HT1080 (cell line): ENCODE data around the gene IL9. TPM values are rescaled to one million over a fixed set of nuclear protein-coding genes. Genes with fewer than 3 reads are reported as not detected.
A peak's percentile ranks its signal among the peaks of the same experiment; 100 is the strongest.

Experiments
- DNase-seq: peaks from one replicate; pipeline ENCODE4 v3.0.0-alpha.2; 2015; ENCODE audit warnings: low read depth
- total RNA-seq: library from RNA; depleted of rRNA; stranded (reverse); fragments of >200 nt; shearing (Covaris generic); gene quantifications from 2 replicates; pipeline ENCODE4 v1.2.3, GENCODE V29; 2014

Gene IL9
- total RNA-seq, 1 experiment from 2014 or later: not detected

DNA sequence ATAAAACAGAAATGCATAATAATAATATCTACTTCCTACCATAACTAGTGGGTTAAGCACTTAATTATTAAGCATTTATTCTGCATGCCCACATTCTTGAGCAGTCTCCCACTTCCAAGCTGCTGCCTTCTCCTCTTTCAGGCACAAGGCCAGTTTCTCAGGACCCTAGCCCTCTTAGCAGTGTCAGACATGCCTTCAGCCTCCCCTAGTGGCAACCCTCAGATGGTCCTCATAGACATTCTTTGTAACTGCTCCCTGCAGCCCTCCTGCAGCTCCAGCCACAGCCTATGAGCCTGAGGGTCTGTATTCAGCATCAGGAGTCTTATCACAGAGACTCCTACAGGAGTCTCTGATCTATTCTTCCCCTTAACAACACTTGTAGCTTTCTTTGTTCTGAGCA, 3.9 kb downstream of the IL9 start:
- DNase-seq: no peak

DNA sequence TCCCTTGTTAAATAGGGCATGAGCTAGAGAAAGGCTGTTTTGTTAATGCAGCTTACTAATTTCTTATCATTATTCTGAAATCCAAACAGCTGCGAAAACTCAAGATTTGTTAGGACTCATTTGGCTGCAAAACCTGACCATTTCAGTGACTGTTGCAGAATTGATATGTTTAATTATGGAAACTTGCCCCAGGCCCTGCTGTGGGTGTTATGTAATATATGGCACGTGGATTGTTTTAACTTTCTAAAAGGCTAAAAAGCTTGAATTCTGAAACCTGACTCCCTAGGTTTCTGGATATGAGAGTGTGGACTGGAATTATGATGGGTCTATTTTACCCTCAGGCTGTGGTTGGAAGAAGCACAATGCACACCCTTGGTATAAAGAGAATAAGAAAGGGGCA, 4.4 kb downstream of the IL9 start:
- no peak for DNase-seq

DNA sequence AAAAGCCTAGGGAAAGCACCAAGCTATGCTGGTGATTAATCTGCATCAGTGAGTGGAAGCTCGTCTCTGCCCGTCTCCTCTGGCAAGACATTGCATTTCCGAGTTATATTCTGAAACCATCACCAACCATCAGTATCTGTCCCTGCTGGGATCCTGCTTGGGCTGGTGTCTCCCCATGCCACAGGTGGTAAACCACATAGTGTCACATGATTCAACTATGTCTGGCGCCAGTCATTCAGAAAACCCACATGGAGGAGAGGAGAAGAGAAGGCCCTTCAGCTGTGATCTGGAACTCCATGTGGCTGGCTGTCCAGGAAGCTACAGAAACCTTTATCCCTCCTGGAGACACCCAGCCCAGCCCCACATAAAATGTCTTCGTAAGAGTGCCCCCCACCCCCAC, 4.8 kb downstream of the IL9 start:
- peak; percentile 21 for DNase-seq

DNA sequence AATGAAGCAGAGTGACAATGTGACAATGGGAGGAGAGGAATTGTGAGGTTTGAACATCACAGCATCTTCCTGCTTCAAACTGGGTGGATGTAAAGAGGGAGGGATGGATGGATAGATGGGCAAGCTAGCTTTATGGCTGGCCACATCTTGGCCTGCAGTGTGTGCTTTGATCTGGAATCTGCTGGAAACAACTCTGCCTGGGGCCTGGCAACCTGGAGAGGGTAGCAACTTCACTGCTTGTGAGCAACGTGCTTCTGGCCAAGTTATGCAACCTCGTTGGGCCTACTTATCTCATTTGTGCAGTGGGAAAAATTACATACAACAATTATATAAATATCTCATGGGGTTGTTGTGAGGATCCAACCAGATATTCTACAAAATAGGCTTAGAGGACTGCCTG, 5.3 kb downstream of the IL9 start:
- DNase-seq: no peak

DNA sequence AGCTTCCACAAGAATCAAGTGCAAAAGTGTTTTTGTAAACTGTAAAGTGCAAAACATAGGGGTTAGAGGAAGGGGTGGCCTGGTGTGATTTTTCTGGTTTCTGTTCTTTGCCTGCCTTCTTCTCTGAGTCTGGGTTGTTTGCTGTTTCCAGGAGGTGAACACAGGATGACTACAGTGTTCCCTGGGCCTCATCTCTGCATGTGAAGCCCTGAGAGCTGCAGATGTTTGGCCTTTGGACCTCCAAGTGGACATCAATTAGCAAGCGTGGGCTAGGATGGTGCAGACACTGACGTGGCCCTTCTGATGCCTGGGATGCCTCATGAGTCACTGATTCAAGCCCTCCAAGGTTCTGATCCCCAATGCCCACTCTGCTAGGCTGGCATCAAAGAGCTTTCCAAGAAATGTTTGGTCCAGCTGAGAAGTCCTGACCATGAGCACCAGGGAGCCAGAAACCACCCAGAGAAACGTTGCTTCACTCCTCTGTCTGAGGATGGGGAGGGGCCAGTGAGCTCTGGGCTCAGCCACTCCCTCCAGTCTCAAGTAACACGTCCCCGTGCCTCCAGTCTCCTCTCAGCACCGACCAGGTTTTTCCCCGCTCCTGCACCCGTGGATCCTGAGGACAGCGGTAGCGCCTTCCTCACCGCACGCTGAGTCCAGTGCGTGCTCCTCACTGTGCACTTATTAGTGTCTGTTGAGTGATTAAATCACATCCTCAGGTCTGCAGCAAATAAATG, 7.6 kb downstream of the IL9 start:
- DNase-seq: peak; percentile 38

DNA sequence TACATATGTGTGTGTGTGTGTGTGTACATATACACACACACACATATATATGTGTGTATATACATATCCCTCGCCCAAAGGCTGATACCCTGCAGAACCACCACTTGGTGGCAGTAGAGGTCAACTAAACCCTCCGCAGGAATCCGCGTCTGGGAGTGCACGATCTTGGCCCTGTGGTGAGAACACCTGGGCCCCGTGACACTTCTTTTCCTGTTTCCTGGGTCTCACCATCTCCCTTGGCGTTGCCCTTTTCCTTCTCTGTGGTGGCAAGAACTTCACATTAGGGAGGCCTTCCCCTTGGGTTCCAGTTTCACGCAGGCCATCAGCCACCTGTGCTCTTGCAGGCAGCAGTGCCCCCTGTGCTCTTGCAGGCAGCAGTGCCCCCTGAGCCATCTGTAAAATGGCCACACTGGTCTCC, 8.2 kb downstream of the IL9 start:
- DNase-seq: peak; percentile 76

DNA sequence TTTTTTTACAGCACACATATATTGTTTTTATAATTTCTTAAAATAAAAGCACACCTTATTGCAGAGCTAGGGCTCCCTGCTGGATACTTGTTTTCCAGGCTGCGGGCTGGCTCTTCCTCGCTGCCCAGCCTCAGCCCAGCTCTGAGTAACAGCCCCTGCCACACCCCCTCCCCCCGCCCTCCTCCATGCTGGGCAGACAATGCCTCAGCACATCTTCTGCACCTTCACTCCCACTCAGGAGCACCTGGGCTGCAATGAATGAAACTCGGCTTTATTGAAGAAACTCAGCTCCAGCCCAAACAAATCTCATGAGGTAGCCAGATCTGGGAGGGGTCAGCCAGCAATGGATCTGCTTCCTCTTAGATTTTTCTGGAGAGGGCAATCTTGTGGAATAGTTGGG, 9.5 kb downstream of the IL9 start:
- no peak for DNase-seq

DNA sequence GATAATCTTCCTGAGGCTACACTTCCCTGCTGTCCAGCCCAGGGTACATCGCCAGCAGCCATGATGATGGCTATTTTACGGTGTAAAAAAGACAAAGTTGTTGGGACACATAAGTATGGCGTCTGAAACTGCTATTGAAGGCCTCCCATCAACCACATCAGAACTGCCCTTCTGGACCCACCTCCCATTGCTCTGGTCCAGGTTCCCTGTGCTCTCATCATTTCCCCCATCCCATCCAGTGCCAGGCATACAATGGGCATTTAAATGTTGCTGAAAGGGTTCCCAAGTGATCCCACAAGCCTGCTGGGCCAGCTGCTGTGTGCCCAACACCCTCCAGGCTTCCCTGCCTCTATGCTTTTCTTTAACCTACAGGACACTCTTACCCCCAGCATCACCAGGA, 10.6 kb downstream of the IL9 start:
- DNase-seq: no peak

DNA sequence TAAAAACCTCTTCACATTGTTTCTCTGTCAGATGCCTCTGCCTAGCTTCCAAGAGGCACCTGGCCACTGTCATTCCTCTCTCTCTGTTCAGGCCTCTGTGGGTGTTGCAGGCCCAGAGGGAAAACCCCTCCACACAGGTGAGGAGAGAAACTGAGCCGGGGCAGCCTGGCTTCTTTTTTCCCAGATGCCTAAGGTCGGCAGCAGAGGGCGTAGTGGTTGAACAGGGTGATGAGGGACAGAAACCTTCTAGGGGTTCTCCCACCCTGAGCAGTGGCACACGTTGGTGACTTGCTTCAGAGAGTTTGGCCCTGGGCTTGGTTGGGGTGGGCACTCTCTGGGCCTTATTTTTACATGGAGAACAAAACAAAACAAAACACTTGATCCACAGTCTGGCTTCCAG, 12.2 kb downstream of the IL9 start:
- no peak for DNase-seq

DNA sequence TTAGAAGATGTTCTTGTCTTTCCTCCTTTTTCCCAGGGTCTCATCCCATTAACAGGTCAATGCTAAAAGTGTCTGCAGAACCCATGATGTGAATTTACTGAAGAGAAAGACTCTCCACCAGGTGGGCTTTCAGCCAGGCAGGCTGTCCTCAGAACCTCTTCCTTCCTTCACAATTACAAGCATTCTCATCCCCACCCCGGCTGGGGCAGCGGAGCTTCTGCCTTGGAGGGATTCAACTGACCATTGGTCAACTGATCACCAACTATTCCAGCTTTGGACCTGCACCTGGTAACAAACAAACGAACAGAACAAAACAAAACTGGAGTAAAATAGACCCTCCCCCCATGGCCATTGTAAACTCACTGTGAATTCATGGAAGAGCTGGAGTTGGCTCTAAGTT, 12.6 kb downstream of the IL9 start:
- no peak for DNase-seq

DNA sequence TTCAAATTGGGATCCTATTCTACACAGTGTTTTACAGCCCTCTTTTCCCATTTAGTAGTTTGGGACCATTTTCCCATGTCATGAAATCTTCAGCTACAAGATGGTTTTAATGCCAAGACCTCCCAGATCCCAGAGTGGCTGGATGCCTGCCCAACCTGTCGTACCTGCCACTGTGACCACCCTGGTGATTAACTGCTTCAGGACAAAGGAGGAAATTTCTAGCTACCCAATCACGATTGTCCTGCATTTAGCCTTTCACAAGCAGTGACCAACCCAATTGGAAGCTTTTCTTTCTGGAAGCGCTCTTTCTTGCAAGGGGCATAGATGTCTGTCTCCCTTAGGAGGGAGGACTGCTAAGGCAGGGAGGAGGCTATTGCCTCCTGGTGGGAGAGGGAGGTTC, 13.8 kb downstream of the IL9 start:
- DNase-seq: no peak

DNA sequence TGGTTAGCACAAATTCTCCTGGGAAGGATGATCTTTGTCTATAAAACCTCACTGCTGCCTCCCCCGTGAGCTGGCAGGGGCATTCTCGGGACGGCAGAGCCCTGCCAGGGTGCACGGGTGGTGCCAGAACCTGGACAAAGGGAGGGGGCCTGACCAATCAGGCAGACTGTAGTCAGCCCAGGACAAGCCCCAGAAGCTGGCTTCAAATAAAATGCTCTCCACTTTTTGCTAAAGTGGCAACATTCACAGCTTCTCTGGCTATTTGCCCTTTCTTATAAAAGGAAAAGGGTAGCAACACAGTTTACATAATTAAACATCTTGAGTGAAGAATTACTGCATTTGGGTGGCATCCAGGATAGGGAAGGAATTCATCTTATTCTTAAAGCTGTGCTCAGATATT, 14.4 kb downstream of the IL9 start:
- no peak for DNase-seq

DNA sequence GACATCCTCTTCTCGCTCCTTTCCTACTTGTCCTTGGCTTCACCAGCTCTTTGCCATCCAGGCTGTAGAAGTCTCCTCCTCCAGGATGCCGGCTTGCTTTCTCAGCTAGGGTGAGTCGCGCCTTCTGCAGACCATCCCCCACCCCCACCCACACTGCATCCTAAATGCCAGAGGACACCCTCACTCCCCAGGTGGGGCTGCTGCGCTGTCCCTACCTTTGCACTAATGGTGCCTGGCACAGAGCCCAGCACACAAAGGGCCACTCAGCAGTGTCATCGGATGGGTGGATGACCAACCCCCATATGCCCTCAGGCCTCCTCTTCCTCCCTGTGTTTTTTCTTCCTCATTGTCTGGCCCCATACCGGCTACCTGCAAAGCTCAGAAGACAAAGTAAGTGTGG, 14.8 kb downstream of the IL9 start:
- no peak for DNase-seq

DNA sequence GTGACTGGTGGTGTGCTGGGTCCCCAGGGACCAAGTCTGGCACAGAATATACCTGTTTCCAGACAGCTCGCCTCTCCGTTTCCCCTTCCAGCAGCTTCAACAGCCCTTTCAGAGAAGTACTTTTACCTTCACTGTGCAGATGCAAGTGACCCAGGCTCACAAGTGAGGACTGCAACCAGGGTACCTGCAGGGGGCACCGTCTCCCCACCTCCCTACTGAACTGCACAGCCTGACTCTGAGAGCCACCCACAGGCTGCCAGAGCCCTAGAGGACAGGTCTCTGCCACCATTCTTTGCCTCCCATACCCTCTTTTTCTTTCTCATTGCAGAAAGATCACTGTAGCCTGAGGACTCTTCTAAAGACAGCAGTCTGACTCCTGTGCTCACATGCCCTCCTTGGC, 15.4 kb downstream of the IL9 start:
- DNase-seq: peak; percentile 51

DNA sequence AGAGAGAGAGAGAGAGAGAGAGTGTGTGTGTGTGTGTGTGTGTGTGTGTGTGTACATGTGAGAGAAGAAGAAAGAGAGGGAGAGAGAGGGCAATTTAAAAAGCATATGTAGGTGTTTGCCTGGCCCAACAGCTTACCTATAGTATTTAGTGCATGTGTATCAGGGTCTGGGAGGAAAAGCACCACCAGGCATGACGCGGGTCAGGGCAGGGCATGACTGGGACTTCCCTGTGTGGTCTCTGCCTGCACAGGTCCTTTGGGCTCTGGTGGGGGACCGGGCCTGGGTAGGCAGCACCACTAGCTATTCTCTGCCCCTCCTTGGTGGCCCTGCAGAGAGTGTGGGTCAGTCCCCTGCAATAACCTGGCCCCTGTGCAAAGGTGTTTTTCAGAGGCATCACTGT, 16.1 kb downstream of the IL9 start:
- DNase-seq: no peak

DNA sequence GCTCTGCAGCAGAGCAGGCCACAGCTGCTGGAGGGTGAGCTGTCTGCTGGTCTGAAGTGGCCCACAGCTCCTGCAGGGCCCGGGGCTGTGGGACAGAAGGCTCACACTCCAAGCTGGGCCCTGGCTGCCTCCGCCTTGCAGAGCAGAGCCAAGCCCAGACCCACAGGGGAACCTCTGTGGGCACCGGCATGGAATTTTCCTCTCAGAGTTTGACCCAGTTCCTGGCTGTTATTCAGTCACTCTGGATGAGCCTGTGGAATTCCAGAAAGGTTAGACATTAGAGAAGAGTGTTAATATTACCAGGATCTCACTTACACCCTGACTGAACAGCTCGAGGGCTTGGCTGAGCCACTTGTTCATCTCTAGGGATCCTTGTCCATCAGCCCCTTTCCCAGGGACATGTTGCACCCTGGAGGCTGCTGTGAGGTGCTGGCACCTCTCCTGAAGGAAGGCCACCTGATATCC, 17.5 kb downstream of the IL9 start:
- no peak for DNase-seq

DNA sequence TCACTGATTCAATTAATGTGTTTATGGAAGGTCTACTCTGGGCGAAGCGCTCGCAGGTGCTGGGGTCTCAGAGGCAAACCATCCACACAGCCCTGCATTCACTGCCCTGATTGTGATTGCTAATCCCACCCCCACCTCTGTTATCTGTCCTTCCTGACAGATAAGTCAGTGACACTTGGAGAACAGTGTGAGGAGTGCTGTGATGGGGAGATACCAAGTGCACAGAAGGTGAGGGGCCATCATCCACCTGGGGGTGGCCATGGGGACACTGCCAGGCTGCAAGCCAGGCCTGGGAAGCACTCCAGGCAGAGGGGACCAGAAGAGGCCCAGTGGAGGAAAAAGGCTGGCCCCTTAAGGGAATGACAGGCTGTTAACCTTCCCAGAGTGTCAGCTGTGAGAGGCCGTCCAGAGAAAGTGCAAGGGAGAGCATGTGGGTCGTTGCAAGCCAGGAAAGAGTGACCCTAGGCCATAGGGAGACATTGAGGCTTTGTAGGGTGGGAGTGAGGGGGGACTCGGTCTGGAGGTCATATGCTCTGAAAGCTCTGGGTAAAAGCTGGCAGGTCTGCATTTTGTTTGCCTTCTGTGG, 18.0 kb downstream of the IL9 start:
- DNase-seq: no peak

DNA sequence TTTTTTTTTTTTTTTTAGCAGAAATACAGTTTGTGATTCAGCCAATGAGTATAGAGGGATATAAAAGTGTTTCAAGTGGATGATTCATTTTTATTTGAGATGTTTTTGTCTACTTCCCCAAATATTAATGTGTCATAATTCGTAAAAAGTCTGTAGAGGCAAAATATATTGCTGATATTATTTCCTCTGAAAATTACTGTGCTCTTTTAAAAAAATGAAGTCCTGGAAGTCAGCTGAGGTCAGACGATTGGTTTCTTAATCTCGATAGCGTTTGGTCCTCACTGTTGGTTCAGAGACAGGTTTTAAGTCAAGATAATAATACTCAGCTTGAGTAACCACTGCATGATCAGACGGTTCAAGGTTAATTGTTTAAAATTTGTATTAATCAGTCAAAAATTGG, 19.5 kb downstream of the IL9 start:
- DNase-seq: no peak

DNA sequence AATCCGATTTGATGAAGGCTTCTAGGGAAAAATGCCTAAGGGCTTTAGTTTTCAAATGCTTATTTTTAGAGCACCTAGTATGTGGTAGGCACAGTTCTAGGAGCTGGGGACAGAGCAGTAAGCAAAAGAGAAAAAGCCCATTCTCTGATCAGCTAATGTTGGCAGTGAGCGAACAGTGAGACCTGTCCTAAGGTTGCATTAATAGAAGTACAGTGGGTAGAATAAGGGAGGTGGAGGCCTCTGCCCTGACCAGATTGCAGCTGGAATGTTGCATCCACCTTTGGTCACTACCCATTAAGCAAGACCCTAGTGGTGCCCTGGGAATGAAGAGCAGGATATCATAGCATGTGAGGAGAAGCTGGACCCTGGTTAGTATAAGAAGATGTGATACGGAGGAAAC, 20.1 kb downstream of the IL9 start:
- no peak for DNase-seq

DNA sequence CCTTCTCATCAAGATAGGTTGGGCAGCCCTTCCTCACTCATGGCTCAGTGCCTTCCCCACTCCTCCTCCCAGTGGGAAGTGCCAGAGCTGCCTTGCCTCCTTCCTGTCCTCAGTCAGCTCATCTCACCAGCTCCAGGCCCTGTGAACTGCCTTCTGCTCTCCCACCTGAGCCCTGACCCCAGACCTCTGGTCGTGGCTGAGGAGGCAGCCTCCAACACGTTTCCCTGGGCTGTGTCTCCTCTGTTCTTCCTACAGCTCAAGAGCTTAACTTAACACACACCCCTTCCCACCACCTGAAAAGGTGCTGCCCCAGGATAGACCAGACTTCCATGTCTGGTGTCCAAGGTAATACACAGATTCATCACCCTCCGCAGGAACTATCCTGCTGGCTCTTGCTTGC, 21.2 kb downstream of the IL9 start:
- DNase-seq: no peak

DNA sequence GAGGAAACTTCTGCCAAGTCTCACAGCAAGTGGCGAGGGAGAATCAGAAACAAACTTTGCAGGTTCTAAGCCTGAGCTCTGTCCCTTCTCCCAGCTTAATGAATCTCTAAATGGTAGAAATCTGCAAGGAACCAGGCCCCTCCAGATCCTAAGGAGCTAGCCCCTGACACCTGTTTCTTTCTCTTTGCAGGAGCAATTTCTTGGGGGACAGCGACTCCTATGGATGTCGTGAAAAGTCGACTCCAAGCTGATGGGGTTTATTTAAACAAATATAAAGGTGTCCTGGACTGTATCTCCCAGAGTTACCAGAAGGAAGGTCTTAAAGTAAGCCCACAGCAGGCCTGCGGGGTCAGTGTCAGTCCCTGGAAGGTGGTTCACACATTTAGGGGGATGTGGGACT, 21.8 kb downstream of the IL9 start:
- no peak for DNase-seq

DNA sequence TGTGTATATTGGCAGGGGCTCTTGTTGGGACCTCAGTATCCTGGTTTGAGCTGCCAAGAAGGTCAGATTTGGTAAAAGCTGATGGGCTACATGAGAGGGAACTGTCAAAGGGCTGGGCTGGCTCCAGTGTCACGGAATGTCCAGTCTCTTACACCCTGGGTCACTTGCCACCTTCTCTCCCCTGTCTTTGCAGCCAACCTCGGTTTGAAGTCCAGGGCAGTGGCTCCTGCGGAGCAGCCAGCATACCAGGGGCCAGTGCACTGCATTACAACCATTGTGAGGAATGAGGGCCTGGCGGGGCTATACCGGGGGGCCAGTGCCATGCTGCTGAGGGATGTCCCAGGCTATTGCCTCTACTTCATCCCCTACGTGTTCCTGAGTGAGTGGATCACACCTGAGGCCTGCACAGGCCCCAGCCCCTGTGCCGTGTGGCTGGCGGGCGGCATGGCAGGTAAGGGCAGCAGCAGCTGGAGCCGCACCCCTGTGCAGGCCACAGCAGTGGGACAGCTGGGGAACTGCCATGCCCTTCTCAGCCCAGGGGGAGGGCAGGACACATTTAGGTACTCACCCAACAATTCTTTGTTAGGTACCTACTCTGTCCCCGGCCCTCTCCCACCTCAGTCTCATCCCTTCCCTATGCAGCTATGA, 24.2 kb downstream of the IL9 start:
- no peak for DNase-seq

DNA sequence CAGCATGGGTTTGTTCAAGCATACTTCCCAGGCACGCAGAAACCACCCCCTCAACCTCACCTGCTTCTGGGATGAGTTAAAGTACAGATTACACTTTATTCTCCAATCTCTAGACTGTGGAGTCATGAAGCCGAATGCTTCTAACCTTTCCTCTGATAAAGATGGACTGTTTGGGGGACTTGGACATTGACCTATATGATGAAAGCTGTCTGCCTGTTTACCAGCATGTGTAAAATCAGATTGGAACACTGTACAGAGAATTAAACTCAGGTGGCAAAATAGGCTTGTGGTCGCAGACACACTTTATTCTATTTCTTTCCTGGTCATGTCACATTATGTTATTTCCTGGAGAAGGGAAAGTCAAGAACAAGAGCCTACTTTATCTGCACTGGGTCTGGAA, 25.7 kb downstream of the IL9 start:
- DNase-seq: no peak
